ENCODE measurements around the gene PDE6G.
"Not testable (repeated sequence)": the region's sequence is repeated elsewhere in the genome, so short reads cannot be mapped to it uniquely, and the experiment has no call there.

The PDE6G gene

GRCh38 chr17:81675515-81676221 is 19.3 kb upstream of the PDE6G start:
- H3K36me3 ChIP-seq (ENCODE audit: insufficient read depth, low read length): peaks cover 20% of the 10 kb centered on the region; the same call in 1 of the 2 replicates
- TF ChIP-seq CTCF (conservative IDR thresholded peaks at IDR 0.05; ENCODE audit: low read length): peak; percentile 43
- H3K79me2 ChIP-seq (ENCODE audit: insufficient read depth, low read length); H3F3A ChIP-seq (ENCODE audit: low read depth); H3K27me3 ChIP-seq (ENCODE audit: insufficient read depth, low read length, poor library complexity, severe bottlenecking); H3K9ac ChIP-seq (ENCODE audit: low read depth, low read length, poor library complexity, severe bottlenecking); H3K9me2 ChIP-seq (replicated peaks; ENCODE audit: low read depth, low read length); H3K4me2 ChIP-seq (ENCODE audit: low read depth, low read length, poor library complexity, severe bottlenecking); H3K9me3 ChIP-seq (ENCODE audit: insufficient read depth, low read depth, low read length); H3K4me1 ChIP-seq (ENCODE audit: insufficient read depth, low read length, poor library complexity, severe bottlenecking); H2AFZ ChIP-seq (ENCODE audit: low read length); H4K20me1 ChIP-seq (ENCODE audit: insufficient read depth, low read length, poor library complexity, severe bottlenecking); H3K4me3 ChIP-seq (ENCODE audit: low read length, poor library complexity, severe bottlenecking): not testable (repeated sequence)

- Histone ChIP-seq H3K4me1 (ENCODE audit: insufficient read depth, low read length, poor library complexity, severe bottlenecking) (no peaks in the 10 kb centered on the region), H3K4me2 (ENCODE audit: low read depth, low read length, poor library complexity, severe bottlenecking) (no peak overlapping the region), H3K79me2 (ENCODE audit: insufficient read depth, low read length) (peaks cover 19% of the 10 kb centered on the region; the same call in 1 of the 2 replicates), H3F3A (ENCODE audit: low read depth) (no peaks in the 10 kb centered on the region), H3K9ac (ENCODE audit: low read depth, low read length, poor library complexity, severe bottlenecking) (no peak overlapping the region), H3K4me3 (ENCODE audit: low read length, poor library complexity, severe bottlenecking) (no peak overlapping the region), H3K9me3 (ENCODE audit: insufficient read depth, low read depth, low read length) (no peaks in the 10 kb centered on the region), H3K36me3 (ENCODE audit: insufficient read depth, low read length) (peaks cover 20% of the 10 kb centered on the region; the same call in 1 of the 2 replicates), H3K27me3 (ENCODE audit: insufficient read depth, low read length, poor library complexity, severe bottlenecking) (no peaks in the 10 kb centered on the region), H2AFZ (ENCODE audit: low read length) (no peak overlapping the region), H4K20me1 (ENCODE audit: insufficient read depth, low read length, poor library complexity, severe bottlenecking) (peaks cover 11% of the 10 kb centered on the region), H3K9me2 (replicated peaks; ENCODE audit: low read depth, low read length) (no peaks in the 10 kb centered on the region)
- TF ChIP-seq CTCF (conservative IDR thresholded peaks at IDR 0.05; ENCODE audit: low read length) (no peak), EZH2phosphoT487 (IDR thresholded peaks at IDR 0.05; ENCODE audit: borderline replicate concordance) (no peak)
These were observed 17.4 kb upstream of the PDE6G start for GRCh38 chr17:81673561-81674258.

- H3K4me3 ChIP-seq (ENCODE audit: low read length, poor library complexity, severe bottlenecking): no peak overlapping the region
- peaks cover 20% of the 10 kb centered on the region; the same call in 1 of the 2 replicates for H3K36me3 ChIP-seq (ENCODE audit: insufficient read depth, low read length)
- H3K9me2 ChIP-seq (replicated peaks; ENCODE audit: low read depth, low read length): no peaks in the 10 kb centered on the region
- H3K4me2 ChIP-seq (ENCODE audit: low read depth, low read length, poor library complexity, severe bottlenecking): no peak overlapping the region
- H2AFZ ChIP-seq (ENCODE audit: low read length): no peak overlapping the region
- peaks cover 26% of the 10 kb centered on the region for H3K79me2 ChIP-seq (ENCODE audit: insufficient read depth, low read length)
- no peak overlapping the region for H3K9ac ChIP-seq (ENCODE audit: low read depth, low read length, poor library complexity, severe bottlenecking)
- no peaks in the 10 kb centered on the region for H3F3A ChIP-seq (ENCODE audit: low read depth)
- no peaks in the 10 kb centered on the region for H3K27me3 ChIP-seq (ENCODE audit: insufficient read depth, low read length, poor library complexity, severe bottlenecking)
- no peaks in the 10 kb centered on the region for H3K9me3 ChIP-seq (ENCODE audit: insufficient read depth, low read depth, low read length)
- no peak for TF ChIP-seq CTCF (conservative IDR thresholded peaks at IDR 0.05; ENCODE audit: low read length)
- TF ChIP-seq EZH2phosphoT487 (IDR thresholded peaks at IDR 0.05; ENCODE audit: borderline replicate concordance): no peak
- H4K20me1 ChIP-seq (ENCODE audit: insufficient read depth, low read length, poor library complexity, severe bottlenecking): peaks cover 17% of the 10 kb centered on the region
- H3K4me1 ChIP-seq (ENCODE audit: insufficient read depth, low read length, poor library complexity, severe bottlenecking): peaks cover 7% of the 10 kb centered on the region
These were observed 16.6 kb upstream of the PDE6G start for GRCh38 chr17:81672954-81673353.
